Stimulated activated naive CD8-positive, alpha-beta T cell treated with anti-CD3 and anti-CD28 coated beads, Interleukin-15, Interleukin-2, amounts not matched to agents 100 ng/mL and 50 ng/mL, for 24 hours (primary cell): ENCODE data around the gene ABHD17A.
A peak's percentile ranks its signal among the peaks of the same experiment; 100 is the strongest.

Source experiments
- H3K27ac Mint-ChIP-seq: one replicate; pipeline ENCODE4 v1.8.0; 2021; ENCODE audit warnings: mild to moderate bottlenecking, mixed read lengths
- H3K27me3 Mint-ChIP-seq: one replicate; pipeline ENCODE4 v1.8.0; 2021; ENCODE audit warnings: mixed read lengths
- H3K36me3 Mint-ChIP-seq: one replicate; pipeline ENCODE4 v1.8.0; 2021; ENCODE audit warnings: low read depth, mixed read lengths
- H3K4me1 Mint-ChIP-seq: one replicate; pipeline ENCODE4 v1.8.0; 2021; ENCODE audit warnings: low read depth, mixed read lengths
- H3K4me3 Mint-ChIP-seq: one replicate; pipeline ENCODE4 v1.8.0; 2021; ENCODE audit warnings: mild to moderate bottlenecking, mixed read lengths
- H3K9me3 Mint-ChIP-seq: one replicate; pipeline ENCODE4 v1.8.0; 2021; ENCODE audit warnings: mixed read lengths

Gene ABHD17A

GRCh38 chr19:1917146-1917545 is 31.9 kb upstream of the ABHD17A start:
- no peak overlapping the region for H3K27ac Mint-ChIP-seq
- H3K27me3 Mint-ChIP-seq = no peaks in the 10 kb centered on the region
- H3K36me3 Mint-ChIP-seq = peaks cover 5% of the 10 kb centered on the region
- H3K9me3 Mint-ChIP-seq = no peaks in the 10 kb centered on the region
- no peaks in the 10 kb centered on the region for H3K4me1 Mint-ChIP-seq
- H3K4me3 Mint-ChIP-seq = no peak overlapping the region

- H3K27me3 Mint-ChIP-seq = no peaks in the 10 kb centered on the region
- H3K9me3 Mint-ChIP-seq = no peaks in the 10 kb centered on the region
- H3K36me3 Mint-ChIP-seq = no peaks in the 10 kb centered on the region
- no peak overlapping the region for H3K27ac Mint-ChIP-seq
- peaks cover 5% of the 10 kb centered on the region for H3K4me1 Mint-ChIP-seq
- H3K4me3 Mint-ChIP-seq = no peak overlapping the region
These were observed 29.6 kb upstream of the ABHD17A start for GRCh38 chr19:1914826-1915341.

- no peaks in the 10 kb centered on the region for H3K36me3 Mint-ChIP-seq
- H3K9me3 Mint-ChIP-seq = no peaks in the 10 kb centered on the region
- peaks cover 14% of the 10 kb centered on the region for H3K4me1 Mint-ChIP-seq
- H3K4me3 Mint-ChIP-seq = no peak overlapping the region
- no peaks in the 10 kb centered on the region for H3K27me3 Mint-ChIP-seq
- H3K27ac Mint-ChIP-seq = no peak overlapping the region
These were observed 28.7 kb upstream of the ABHD17A start for GRCh38 chr19:1913781-1914577.

- Mint-ChIP-seq H3K27me3 (no peaks in the 10 kb centered on the region), H3K4me1 (peaks cover 20% of the 10 kb centered on the region), H3K27ac (no peak overlapping the region), H3K36me3 (no peaks in the 10 kb centered on the region), H3K9me3 (no peaks in the 10 kb centered on the region), H3K4me3 (no peak overlapping the region)
These were observed 27.6 kb upstream of the ABHD17A start for GRCh38 chr19:1912760-1913505.

DNA sequence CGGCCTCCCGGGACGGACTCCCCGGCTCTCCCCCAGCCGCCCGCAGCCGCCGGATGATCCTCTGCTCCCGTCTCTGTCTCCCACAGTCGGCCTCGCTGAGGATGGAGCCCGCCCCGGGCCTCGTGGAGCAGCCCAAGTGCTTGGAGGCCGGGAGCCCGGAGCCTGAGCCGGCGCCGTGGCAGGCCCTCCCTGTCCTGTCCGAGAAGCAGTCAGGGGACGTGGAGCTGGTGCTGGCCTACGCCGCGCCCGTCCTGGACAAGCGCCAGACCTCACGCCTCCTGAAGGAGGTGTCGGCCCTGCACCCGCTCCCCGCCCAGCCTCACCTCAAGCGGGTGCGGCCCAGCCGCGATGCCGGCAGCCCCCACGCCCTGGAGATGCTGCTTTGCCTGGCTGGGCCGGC is 26.7 kb upstream of the ABHD17A start:
- Mint-ChIP-seq H3K27ac (no peak overlapping the region), H3K4me1 (peaks cover 24% of the 10 kb centered on the region), H3K4me3 (no peak overlapping the region), H3K36me3 (no peaks in the 10 kb centered on the region), H3K27me3 (no peaks in the 10 kb centered on the region), H3K9me3 (no peaks in the 10 kb centered on the region)

- Mint-ChIP-seq H3K4me1 (peaks cover 24% of the 10 kb centered on the region), H3K36me3 (no peaks in the 10 kb centered on the region), H3K27me3 (no peaks in the 10 kb centered on the region), H3K27ac (no peak overlapping the region), H3K9me3 (no peaks in the 10 kb centered on the region), H3K4me3 (no peak overlapping the region)
These were observed 25.8 kb upstream of the ABHD17A start for GRCh38 chr19:1911098-1911497.

DNA sequence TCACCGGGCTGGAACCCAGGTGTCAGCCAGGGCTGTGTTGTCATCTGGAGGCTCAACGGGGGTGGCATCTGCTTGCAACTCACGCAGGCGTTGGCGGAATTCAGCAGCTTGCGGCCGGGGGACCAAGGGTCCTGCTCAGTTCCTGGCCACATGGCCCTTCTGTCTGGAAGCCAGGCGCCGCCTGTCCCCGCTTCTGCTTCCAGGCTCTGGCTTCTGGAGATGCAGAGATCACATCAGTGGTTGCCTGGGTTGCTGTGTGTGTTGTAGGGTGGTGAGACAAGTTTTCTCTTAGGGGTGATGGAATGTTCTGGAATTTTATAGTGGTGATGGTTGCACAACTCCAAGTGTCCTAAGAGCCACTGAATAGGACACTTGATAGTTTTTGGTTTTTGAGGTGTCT is 24.9 kb upstream of the ABHD17A start:
- no peaks in the 10 kb centered on the region for H3K9me3 Mint-ChIP-seq
- peaks cover 30% of the 10 kb centered on the region for H3K4me1 Mint-ChIP-seq
- H3K27me3 Mint-ChIP-seq = no peaks in the 10 kb centered on the region
- no peaks in the 10 kb centered on the region for H3K36me3 Mint-ChIP-seq
- H3K4me3 Mint-ChIP-seq = no peak overlapping the region
- H3K27ac Mint-ChIP-seq = no peak overlapping the region

GRCh38 chr19:1909761-1910080 is 24.4 kb upstream of the ABHD17A start:
- no peak overlapping the region for H3K27ac Mint-ChIP-seq
- no peaks in the 10 kb centered on the region for H3K9me3 Mint-ChIP-seq
- H3K27me3 Mint-ChIP-seq = no peaks in the 10 kb centered on the region
- H3K36me3 Mint-ChIP-seq = no peaks in the 10 kb centered on the region
- no peak overlapping the region for H3K4me3 Mint-ChIP-seq
- H3K4me1 Mint-ChIP-seq = peaks cover 34% of the 10 kb centered on the region

GRCh38 chr19:1908364-1908678 is 23.0 kb upstream of the ABHD17A start:
- no peaks in the 10 kb centered on the region for H3K27me3 Mint-ChIP-seq
- peak overlapping the region; percentile 39 for H3K4me3 Mint-ChIP-seq
- H3K9me3 Mint-ChIP-seq = no peaks in the 10 kb centered on the region
- no peaks in the 10 kb centered on the region for H3K36me3 Mint-ChIP-seq
- H3K27ac Mint-ChIP-seq = no peak overlapping the region
- peaks cover 46% of the 10 kb centered on the region for H3K4me1 Mint-ChIP-seq

DNA sequence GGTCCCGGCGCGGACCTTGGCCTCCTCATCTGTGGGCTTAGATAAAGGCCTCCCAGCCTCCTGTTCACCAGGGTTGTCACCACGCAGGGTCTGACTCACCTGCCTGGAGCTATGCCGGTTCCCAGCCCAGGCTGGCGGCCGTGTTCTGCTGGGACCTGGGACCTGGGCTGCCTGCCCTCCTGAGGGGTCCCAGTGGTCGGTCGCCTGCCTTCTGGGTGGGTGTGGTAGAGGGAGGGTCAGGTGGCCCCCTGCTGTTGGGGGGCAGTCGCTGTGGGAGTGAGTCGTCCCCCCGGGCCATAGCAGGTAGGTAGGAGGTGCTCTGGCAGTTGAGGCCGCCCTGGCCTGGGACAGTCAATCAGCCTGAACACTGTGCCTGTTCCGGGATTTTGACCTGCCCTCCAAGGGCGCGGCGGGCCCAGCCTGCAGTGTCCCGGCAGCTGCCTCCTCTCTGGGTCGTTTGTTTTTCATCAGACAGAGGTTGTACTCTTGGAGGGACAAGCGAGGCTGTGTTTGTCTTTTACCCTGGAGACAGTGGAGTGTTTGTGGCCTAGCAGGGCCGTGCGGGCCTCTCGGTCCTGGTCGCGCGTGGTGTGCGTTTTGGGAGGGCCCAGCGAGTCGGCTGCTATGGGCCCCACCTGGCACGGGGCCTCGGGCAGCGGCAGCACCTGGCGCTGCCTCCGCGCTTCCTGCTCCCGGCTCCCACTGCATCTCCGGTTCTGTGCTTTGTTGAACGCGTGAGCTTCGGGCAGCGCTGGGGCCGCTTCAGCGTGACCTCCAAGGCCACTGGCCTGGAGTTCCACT is 22.5 kb upstream of the ABHD17A start:
- Mint-ChIP-seq H3K9me3 (no peaks in the 10 kb centered on the region), H3K27ac (no peak overlapping the region), H3K27me3 (no peaks in the 10 kb centered on the region), H3K4me3 (no peak overlapping the region), H3K4me1 (peaks cover 52% of the 10 kb centered on the region), H3K36me3 (no peaks in the 10 kb centered on the region)

GRCh38 chr19:1906985-1907562 is 21.8 kb upstream of the ABHD17A start:
- H3K27ac Mint-ChIP-seq = no peak overlapping the region
- no peaks in the 10 kb centered on the region for H3K27me3 Mint-ChIP-seq
- no peaks in the 10 kb centered on the region for H3K36me3 Mint-ChIP-seq
- H3K4me3 Mint-ChIP-seq = peak overlapping the region; percentile 10
- H3K9me3 Mint-ChIP-seq = no peaks in the 10 kb centered on the region
- H3K4me1 Mint-ChIP-seq = peaks cover 52% of the 10 kb centered on the region

DNA sequence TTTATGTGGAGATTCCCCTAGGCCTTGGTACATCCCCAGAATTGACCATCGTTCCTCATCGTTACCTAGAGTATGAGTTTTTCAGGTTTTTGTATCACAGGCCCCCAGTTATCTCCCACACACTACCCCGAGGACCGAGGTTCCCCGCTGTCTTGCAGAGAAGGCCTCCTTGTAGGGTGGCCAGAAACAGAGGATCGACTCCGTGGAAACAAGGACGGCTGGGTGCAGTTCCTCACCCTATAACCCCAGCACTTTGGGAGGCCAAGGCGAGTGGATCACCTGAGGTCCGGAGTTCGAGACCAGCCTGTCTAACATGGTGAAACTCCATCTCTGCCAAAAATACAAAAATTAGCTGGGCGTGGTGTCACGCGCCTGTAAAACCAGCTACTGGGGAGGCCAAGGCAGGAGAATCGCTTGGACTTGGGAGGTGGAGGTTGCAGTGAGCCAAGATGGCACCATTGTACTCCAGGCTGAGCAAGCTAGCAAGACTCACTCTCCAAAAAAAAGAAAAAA is 20.6 kb upstream of the ABHD17A start:
- Mint-ChIP-seq H3K9me3 (no peaks in the 10 kb centered on the region), H3K36me3 (no peaks in the 10 kb centered on the region), H3K4me3 (peak overlapping the region; percentile 91), H3K27ac (peak overlapping the region; percentile 90), H3K4me1 (peaks cover 52% of the 10 kb centered on the region), H3K27me3 (no peaks in the 10 kb centered on the region)

DNA sequence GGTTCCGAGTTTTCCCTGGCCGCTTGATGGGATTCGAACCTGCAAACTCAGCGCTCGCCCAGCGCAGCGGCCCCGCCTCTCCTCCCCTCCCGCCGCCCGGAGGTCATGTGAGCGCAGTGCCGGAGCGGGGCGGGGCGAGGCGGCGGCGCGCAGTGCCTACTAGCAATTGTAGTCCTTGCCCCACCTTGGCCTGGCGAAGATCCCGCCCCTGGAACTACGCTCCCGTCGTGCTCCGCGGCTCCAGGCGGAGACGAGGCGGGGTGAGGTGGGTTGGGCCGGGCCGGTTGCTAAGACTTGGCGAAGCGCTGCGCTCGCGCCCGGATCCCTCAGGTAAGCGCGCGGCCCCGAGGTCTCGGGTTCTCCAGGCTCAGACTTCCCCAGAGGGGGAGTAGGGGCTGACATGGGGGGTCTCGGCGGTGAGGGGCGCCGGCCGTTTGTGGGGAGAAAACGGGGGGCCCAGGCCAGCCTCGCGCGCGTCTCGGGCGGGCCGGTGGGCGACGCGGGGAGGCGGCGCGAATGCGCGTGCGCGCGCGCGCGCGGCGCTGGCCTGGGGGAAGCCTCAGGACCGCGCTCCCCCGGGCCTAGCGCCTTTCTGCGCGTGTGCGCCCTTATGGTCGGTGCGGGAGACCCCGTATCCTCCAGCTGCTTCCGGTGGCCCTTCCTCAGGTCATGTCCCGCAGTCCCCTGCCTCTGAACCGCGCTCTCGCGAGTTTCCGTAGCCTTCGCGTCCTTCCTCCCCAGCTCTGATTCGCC is 20.0 kb upstream of the ABHD17A start, which contains the start of the genes ADAT3 and SCAMP4:
Gene ADAT3 (plus strand): TSS at position 290 of the 753 bp plus-strand sequence. CDS start 6,649 bp downstream, outside the sequence.
Gene SCAMP4 (plus strand): TSS at position 290 of the 753 bp plus-strand sequence. CDS start 9,621 bp downstream, outside the sequence.
- Mint-ChIP-seq H3K9me3 (no peaks in the 10 kb centered on the region), H3K4me1 (peaks cover 51% of the 10 kb centered on the region), H3K27me3 (no peaks in the 10 kb centered on the region), H3K27ac (peak within 1 kb of the TSS; percentile 90), H3K4me3 (peak within 1 kb of the TSS; percentile 91), H3K36me3 (no peaks in the 10 kb centered on the region)

GRCh38 chr19:1904860-1905109 is 19.5 kb upstream of the ABHD17A start:
- H3K4me3 Mint-ChIP-seq = peak overlapping the region; percentile 91
- peaks cover 46% of the 10 kb centered on the region for H3K4me1 Mint-ChIP-seq
- no peaks in the 10 kb centered on the region for H3K9me3 Mint-ChIP-seq

More at GRCh38 chr19:1904860-1905109, 19.5 kb upstream of the ABHD17A start:
- Mint-ChIP-seq H3K27ac (peak overlapping the region; percentile 80), H3K27me3 (no peaks in the 10 kb centered on the region), H3K36me3 (no peaks in the 10 kb centered on the region)
